GM12878 (cell line): ENCODE data around the gene FKBP14. TPM values are rescaled to one million over a fixed set of nuclear protein-coding genes. Genes with fewer than 3 reads are reported as not detected.

Experiments
- ATF2 ChIP-seq: IDR thresholded peaks from 2 replicates; pipeline ENCODE4 v1.6.1; 2012; ENCODE audit warnings: low read length, inconsistent platforms
- BHLHE40 ChIP-seq, 2 experiments: fragments of 450-650 bp in 1 of 2; IDR thresholded peaks; 2 replicates each; pipeline ENCODE4 v1.6.1; 2011 to 2017; ENCODE audit warnings: low read depth in 2 of 2, borderline replicate concordance in 1 of 2, improper control_type of control experiment in 1 of 2, low read length in 1 of 2, mild to moderate bottlenecking in 1 of 2
- BRCA1 ChIP-seq: IDR thresholded peaks from 2 replicates; pipeline ENCODE4 v1.6.1; 2011; ENCODE audit warnings: low read depth, low read length, improper control_type of control experiment
- EP300 ChIP-seq, 2 experiments: fragments of 150-350 bp in 1 of 2; IDR thresholded peaks; 2 replicates each; pipeline ENCODE4 v1.6.1; 2011 to 2012; ENCODE audit warnings: low read depth in 2 of 2, low read length in 2 of 2, borderline replicate concordance in 1 of 2, improper control_type of control experiment in 1 of 2, inconsistent platforms in 1 of 2; ENCODE audit not compliant: control insufficient read depth in 1 of 2
- FOXM1 ChIP-seq: IDR thresholded peaks from 2 replicates; pipeline ENCODE4 v1.6.1; 2012; ENCODE audit warnings: low read depth, mild to moderate bottlenecking, inconsistent platforms, low read length, moderate library complexity
- HSF1 ChIP-seq: fragments of 150-350 bp; IDR thresholded peaks from 2 replicates; pipeline ENCODE4 v1.6.1; 2014; ENCODE audit warnings: mild to moderate bottlenecking, low read depth, low read length
- IRF3 ChIP-seq: fragments of 450-650 bp; IDR thresholded peaks from 2 replicates; pipeline ENCODE4 v1.6.1; 2014; ENCODE audit warnings: mild to moderate bottlenecking
- NFXL1 ChIP-seq: fragments of 450-650 bp; IDR thresholded peaks from 2 replicates; pipeline ENCODE4 v1.6.1; 2017; ENCODE audit warnings: antibody characterized with exemption, mild to moderate bottlenecking, borderline replicate concordance
- POLR2A ChIP-seq: IDR thresholded peaks from 2 replicates; pipeline ENCODE4 v1.6.1; 2011; ENCODE audit warnings: low read depth, mild to moderate bottlenecking, low read length
- POLR2AphosphoS5 ChIP-seq: IDR thresholded peaks from 2 replicates; pipeline ENCODE4 v1.6.1; 2011; ENCODE audit warnings: mild to moderate bottlenecking, low read length, inconsistent platforms
- PRDM15 ChIP-seq: fragments of 450-650 bp; formaldehyde crosslinking; IDR thresholded peaks from 2 replicates; pipeline ENCODE4 v1.4.0; 2020; ENCODE audit warnings: mild to moderate bottlenecking, moderate library complexity
- RAD21 ChIP-seq: IDR thresholded peaks from 2 replicates; pipeline ENCODE4 v1.6.1; 2011; ENCODE audit warnings: mild to moderate bottlenecking, low read depth, low read length, moderate library complexity; ENCODE audit not compliant: insufficient read depth
- RAD51 ChIP-seq: fragments of 450-650 bp; IDR thresholded peaks from 2 replicates; pipeline ENCODE4 v1.6.1; 2016; ENCODE audit warnings: moderate library complexity, mild to moderate bottlenecking, inconsistent platforms
- RBBP5 ChIP-seq: fragments of 200-600 bp; sonication (generic); conservative IDR thresholded peaks from 2 replicates; pipeline ENCODE4 v1.6.1; 2016
- SREBF1 ChIP-seq: IDR thresholded peaks from 2 replicates; pipeline ENCODE4 v1.6.1; 2012; ENCODE audit warnings: mild to moderate bottlenecking, low read length
- YBX1 ChIP-seq: fragments of 450-650 bp; IDR thresholded peaks from 2 replicates; pipeline ENCODE4 v1.6.1; 2016; ENCODE audit warnings: antibody characterized with exemption
- ZBTB33 ChIP-seq: fragments of 450-650 bp; IDR thresholded peaks from 2 replicates; pipeline ENCODE4 v1.6.1; 2017; ENCODE audit warnings: mild to moderate bottlenecking
- ZNF217 ChIP-seq: fragments of 450-650 bp; IDR thresholded peaks from 2 replicates; pipeline ENCODE4 v1.6.1; 2017; ENCODE audit warnings: antibody characterized with exemption, mild to moderate bottlenecking
- polyA plus RNA-seq, 11 experiments: library from polyadenylated mRNA; depleted of rRNA in 4 of 11; unstranded in 6 of 11; stranded (reverse) in 5 of 11; fragments of >200 nt; fragmentation: Nextera tagmentation in 4 of 11; fragmentation: Illumina TruSeq in 1 of 11; extraction: Ambion mirVana in 4 of 11; extraction: Trizol in 1 of 11; gene quantifications; 1 replicate in 1 of 11; 2 replicates in 10 of 11; pipeline versions ENCODE4 v1.2.1 to v1.2.3, GENCODE V29; 2011 to 2016; ENCODE audit warnings: inconsistent platforms in 2 of 11, missing spikeins in 2 of 11, low read depth in 1 of 11
- total RNA-seq, 4 experiments: library from RNA; depleted of rRNA in 3 of 4; stranded (reverse); fragments of >200 nt in 3 of 4; fragmentation: Illumina TruSeq in 1 of 4; extraction: Trizol in 1 of 4; gene quantifications; 2 replicates each; pipeline versions ENCODE4 v1.2.1 to v1.2.3, GENCODE V29; 2013 to 2021

FKBP14 gene
- total and polyA plus RNA-seq, 10 of the 15 experiments (the other 5 are each of a cell fraction or from before 2014, with no cell fraction given), result 2.7 to 8.9 (median 5.6) TPM

GRCh38 chr7:29988424-29989256, 37.9 kb downstream of the FKBP14 start (continued):
- no peak for TF ChIP-seq BRCA1
- no peak for TF ChIP-seq ATF2
- TF ChIP-seq PRDM15, result no peak
- no peak for TF ChIP-seq EP300 (IDR thresholded peaks at IDR 0.05; ENCODE audit: borderline replicate concordance in 1 of 2, control insufficient read depth in 1 of 2, low read depth in 2 of 2, low read length in 2 of 2)
- TF ChIP-seq SREBF1, result no peak
- TF ChIP-seq ZBTB33, result no peak
- peak; percentile 63 for TF ChIP-seq POLR2A
- 0 out of 2 replicates have a peak, but pooled peaks have one; percentile 33 for TF ChIP-seq POLR2AphosphoS5
- TF ChIP-seq IRF3, result no peak
- TF ChIP-seq RBBP5, result no peak
- no peak; the same call in 1 of the 2 replicates for TF ChIP-seq NFXL1
- peak; percentile 52; the same call in 1 of the 2 replicates for TF ChIP-seq RAD51
- no peak for TF ChIP-seq HSF1
- no peak for TF ChIP-seq RAD21
- peak; percentile 41 to 67; a peak in 3 of 4 replicates for TF ChIP-seq BHLHE40 (IDR thresholded peaks at IDR 0.05; ENCODE audit: borderline replicate concordance in 1 of 2, low read depth in 2 of 2, low read length in 1 of 2)
- no peak for TF ChIP-seq YBX1
- TF ChIP-seq FOXM1, result no peak
- TF ChIP-seq ZNF217, result no peak
